ENCODE measurements around the gene OVOL3.
A peak's percentile ranks its signal among the peaks of the same experiment; 100 is the strongest.

The OVOL3 gene

DNA sequence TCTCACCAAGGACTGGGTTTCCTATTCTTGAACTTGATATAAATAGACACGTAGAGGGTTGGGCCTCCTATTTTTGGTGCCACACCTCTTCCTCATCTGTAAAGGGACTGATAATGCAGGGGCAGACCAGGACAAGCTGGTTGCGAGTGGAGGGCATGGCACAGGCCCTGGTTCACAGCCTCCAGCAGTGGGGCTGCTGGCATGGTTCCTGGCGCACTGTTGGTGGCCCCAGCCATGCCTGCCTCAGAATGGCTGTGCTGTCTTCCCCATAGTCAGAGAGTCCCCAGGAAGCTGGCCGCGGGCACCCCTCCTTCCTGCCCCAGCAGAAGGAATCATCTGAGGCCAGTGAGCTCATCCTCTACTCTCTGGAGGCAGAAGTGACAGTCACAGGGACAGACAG is 10.5 kb upstream of the OVOL3 start:
- no peak for DNase-seq (ENCODE audit: low spot score)

GRCh38 chr19:36101550-36102327 is 9.2 kb upstream of the OVOL3 start:
- no peak for DNase-seq (ENCODE audit: low spot score)

GRCh38 chr19:36103040-36103626 is 7.8 kb upstream of the OVOL3 start:
- no peak for DNase-seq (ENCODE audit: low spot score)

DNA sequence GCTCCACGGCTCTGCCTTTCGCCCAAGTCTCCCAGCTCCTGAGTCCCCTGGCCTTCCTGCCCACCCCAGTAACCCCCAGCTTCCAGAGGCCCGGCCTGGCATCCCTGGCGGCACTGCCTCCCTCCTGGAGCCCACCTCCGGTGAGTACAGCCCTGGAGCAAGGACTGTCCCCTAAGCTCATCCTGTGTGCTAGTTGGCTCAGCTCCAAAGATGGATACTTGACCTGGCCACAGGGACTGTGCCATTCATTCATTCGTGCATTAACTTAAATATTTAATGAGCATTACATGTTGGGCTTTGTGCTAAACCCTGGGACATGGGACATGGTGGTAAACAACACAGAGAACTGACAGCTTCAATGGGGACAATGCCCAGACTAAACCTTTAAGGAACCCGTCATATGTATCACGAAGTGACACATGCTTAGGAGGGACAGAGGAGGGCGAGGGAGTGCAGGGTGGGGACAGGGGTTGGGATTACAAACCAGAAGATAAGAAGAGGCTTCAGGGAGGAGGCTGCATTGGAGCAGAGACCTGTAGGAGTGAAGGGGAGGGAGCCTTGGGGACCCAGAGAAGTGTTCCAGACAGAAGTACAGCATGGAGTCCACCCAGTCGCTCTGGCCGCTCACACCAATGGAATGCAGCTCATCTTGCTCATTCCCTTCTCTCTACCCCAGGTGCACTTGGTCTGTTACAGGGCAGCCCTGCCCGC is 6.9 kb upstream of the OVOL3 start:
- DNase-seq (ENCODE audit: low spot score): no peak

DNA sequence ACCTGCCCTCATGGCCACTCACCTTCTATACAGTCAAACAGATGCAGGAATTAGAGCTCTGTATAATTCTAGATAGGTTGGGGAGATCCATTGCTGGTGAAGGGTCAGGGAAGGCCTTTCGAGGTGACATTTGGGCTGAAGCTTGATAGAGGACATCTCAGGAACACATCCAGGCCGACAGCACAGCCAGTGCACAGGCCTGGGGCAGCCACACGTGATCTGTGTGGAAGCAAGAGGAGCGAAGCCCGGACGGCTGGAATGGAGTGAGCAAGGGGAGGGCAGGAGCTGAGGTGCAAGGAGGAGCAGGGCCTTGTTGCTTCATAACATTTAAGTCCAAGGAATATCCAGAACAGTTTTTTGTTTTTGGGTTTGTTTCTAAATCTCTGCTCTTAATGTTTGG is 4.5 kb upstream of the OVOL3 start:
- DNase-seq (ENCODE audit: low spot score): no peak

DNA sequence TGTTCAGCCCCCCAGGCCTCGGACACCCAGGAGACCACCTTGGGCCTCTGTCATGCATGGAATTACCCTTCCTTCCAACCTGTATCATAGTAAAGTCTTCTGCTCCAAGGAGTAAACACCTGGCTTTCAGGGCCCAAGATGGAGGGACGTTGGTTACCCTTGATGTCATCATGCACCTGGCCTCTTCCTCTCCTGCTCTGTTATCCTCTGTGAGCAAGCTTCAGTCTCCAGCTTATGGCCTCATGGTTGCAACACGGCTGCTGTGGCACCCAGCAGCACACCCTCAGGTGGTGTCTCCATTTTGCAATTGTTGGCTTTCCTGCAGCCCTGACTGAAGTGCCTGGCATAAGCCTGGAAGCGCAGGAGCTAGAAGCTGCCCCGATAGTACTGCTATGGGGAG is 4.0 kb upstream of the OVOL3 start:
- DNase-seq (ENCODE audit: low spot score): no peak

GRCh38 chr19:36108684-36109083 is 2.3 kb upstream of the OVOL3 start:
- DNase-seq (ENCODE audit: low spot score): no peak

DNA sequence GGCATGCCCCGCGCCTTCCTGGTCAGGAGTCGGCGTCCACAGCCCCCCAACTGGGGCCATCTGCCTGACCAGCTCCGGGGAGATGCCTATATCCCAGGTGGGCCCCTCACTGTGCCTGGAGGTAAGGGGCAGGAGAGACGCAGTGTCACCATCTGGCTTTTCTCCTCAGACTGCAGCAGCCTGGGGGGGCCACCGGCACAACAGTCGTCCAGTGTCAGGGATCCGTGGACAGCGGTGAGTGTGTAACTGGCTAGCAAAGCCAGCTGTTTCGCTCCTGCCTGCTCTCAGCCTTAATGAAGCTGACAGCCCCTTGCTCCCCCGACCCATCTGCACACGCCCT is 227 bp downstream of the OVOL3 start:
- DNase-seq (ENCODE audit: low spot score): no peak

DNA sequence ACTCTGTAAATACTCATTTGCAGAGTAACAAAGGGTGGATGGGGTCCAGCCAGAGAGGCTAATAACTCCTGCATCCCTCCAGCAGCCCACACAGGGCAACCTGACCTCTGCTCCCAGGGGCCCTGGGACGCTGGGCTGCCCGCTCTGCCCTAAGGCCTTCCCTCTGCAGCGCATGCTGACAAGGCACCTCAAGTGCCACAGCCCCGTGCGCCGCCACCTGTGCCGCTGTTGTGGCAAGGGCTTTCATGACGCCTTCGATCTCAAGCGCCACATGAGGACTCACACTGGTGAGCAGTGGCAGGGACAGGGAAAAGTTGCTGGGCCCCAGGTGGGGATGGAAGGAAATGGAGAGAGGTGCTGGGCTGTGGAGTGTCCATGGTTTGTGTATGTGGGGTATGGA is 1.7 kb downstream of the OVOL3 start:
- DNase-seq (ENCODE audit: low spot score): no peak

DNA sequence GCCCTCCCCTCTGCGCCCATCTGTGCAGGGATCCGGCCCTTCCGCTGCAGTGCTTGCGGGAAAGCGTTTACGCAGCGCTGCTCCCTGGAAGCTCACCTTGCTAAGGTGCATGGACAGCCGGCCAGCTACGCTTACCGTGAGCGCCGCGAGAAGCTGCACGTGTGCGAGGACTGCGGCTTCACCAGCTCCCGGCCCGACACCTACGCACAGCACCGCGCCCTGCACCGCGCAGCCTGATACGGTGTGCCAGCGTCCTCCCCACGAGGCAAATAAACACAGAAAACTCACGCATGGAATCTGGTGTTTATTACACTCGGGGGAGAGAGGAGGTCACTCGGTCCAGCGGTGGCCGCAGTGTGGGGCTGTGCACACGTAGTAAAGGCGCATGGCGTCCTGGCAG is 2.5 kb downstream of the OVOL3 start:
- DNase-seq (ENCODE audit: low spot score): no peak

- peak; percentile 74 for DNase-seq (ENCODE audit: low spot score)
Measured at GRCh38 chr19:36113894-36114720, 3.2 kb downstream of the OVOL3 start.

- DNase-seq (ENCODE audit: low spot score): peak; percentile 98
Measured at GRCh38 chr19:36114721-36115452, 3.9 kb downstream of the OVOL3 start, which contains the start of gene POLR2I. Gene POLR2I, minus strand, starts transcription at chr19:36114875. Its CDS starts 19 bp downstream, at chr19:36114856.

GRCh38 chr19:36115453-36116343 is 4.8 kb downstream of the OVOL3 start, which contains the start of gene TBCB:
Gene TBCB, plus strand, starts transcription at chr19:36115468. Its CDS starts 93 bp downstream, at chr19:36115561.
- DNase-seq (ENCODE audit: low spot score): no peak

- DNase-seq (ENCODE audit: low spot score): no peak
Measured at GRCh38 chr19:36116344-36116637, 5.3 kb downstream of the OVOL3 start.

GRCh38 chr19:36120092-36120983 is 9.4 kb downstream of the OVOL3 start:
- no peak for DNase-seq (ENCODE audit: low spot score)

DNA sequence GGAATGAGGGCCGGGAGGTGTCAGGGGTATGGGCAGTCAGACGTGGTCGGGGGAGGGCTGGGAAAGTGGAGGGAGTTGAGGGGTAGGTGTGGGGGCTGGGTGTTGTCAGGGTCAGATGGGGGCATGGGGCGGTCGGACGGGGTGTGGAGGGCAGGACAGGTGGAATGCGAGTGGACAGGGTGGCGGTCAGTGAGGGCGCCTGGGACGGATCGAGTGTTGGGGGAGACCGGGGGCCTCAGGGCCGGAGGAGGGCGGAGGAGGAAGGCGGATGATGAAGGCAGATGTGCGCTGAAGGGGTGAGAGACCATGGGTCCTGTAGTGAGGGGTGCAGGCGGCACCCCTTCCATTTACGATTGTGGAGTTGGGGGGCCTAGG is 10.0 kb downstream of the OVOL3 start:
- no peak for DNase-seq (ENCODE audit: low spot score)

GRCh38 chr19:36121486-36122124 is 10.7 kb downstream of the OVOL3 start:
- no peak for DNase-seq (ENCODE audit: low spot score)

DNA sequence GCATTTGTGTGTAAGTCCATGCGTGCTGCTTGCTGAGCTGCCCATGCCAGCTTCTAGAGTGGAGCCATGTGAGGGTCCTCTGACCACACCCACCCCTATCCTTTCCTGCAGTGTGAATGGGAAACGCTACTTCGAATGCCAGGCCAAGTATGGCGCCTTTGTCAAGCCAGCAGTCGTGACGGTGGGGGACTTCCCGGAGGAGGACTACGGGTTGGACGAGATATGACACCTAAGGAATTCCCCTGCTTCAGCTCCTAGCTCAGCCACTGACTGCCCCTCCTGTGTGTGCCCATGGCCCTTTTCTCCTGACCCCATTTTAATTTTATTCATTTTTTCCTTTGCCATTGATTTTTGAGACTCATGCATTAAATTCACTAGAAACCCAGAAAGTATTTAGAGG is 14.6 kb downstream of the OVOL3 start:
- DNase-seq (ENCODE audit: low spot score): no peak

- DNase-seq (ENCODE audit: low spot score): no peak
Measured at GRCh38 chr19:36128392-36128736, 17.4 kb downstream of the OVOL3 start.
